Panc1 (cell line): ENCODE measurements around the gene GPR45.

Source experiments
- CTCF ChIP-seq: fragments of 450-650 bp; IDR thresholded peaks from 2 replicates; pipeline ENCODE4 v1.5.1; 2017; ENCODE audit warnings: mild to moderate bottlenecking
- POLR2AphosphoS5 ChIP-seq: IDR thresholded peaks from 2 replicates; pipeline ENCODE4 v1.6.1; 2012; ENCODE audit warnings: mild to moderate bottlenecking, low read depth, low read length, moderate library complexity
- REST ChIP-seq, 2 experiments: IDR thresholded peaks; 2 replicates each; pipeline ENCODE4 v1.6.1; 2011 to 2012; ENCODE audit warnings: low read depth in 2 of 2, control low read depth in 1 of 2, low read length in 1 of 2, mild to moderate bottlenecking in 1 of 2, moderate library complexity in 1 of 2; ENCODE audit not compliant: insufficient read depth in 1 of 2
- SIN3A ChIP-seq: IDR thresholded peaks from 2 replicates; pipeline ENCODE4 v1.6.1; 2012; ENCODE audit warnings: low read depth, mild to moderate bottlenecking, low read length, moderate library complexity, borderline replicate concordance; ENCODE audit not compliant: insufficient read depth

- TF ChIP-seq CTCF (no peak), POLR2AphosphoS5 (no peak), SIN3A (no peak), REST (IDR thresholded peaks at IDR 0.05; ENCODE audit: insufficient read depth in 1 of 2, low read depth in 2 of 2, low read length in 1 of 2) (no peak)
These were observed 30.0 kb downstream of the GPR45 start for GRCh38 chr2:105271393-105272045.
